Gastroesophageal sphincter (tissue), 3 donors: ENCODE measurements around the gene SOSTDC1.

Source experiments
- POLR2A ChIP-seq, 2 donors: fragments of 450-650 bp; IDR thresholded peaks; one replicate each; pipeline ENCODE4 v1.6.1; 2017; ENCODE audit warnings: antibody characterized with exemption in 2 of 2, mild to moderate bottlenecking in 2 of 2, moderate library complexity in 1 of 2
- POLR2AphosphoS5 ChIP-seq: sonication (generic); formaldehyde crosslinking; IDR thresholded peaks from one replicate; pipeline ENCODE4 v1.6.1; 2017; ENCODE audit warnings: antibody characterized with exemption
- TF ChIP-seq, protein P1 (sequence below), 4 experiments: fragments of 200-600 bp in 2 of 4; fragments of 450-650 bp in 2 of 4; sonication (generic) in 1 of 4; IDR thresholded peaks; one replicate each; pipeline ENCODE4 v1.5.1; 2017 to 2019; ENCODE audit warnings: antibody characterized with exemption in 4 of 4, mild to moderate bottlenecking in 2 of 4, moderate library complexity in 2 of 4

DNA sequence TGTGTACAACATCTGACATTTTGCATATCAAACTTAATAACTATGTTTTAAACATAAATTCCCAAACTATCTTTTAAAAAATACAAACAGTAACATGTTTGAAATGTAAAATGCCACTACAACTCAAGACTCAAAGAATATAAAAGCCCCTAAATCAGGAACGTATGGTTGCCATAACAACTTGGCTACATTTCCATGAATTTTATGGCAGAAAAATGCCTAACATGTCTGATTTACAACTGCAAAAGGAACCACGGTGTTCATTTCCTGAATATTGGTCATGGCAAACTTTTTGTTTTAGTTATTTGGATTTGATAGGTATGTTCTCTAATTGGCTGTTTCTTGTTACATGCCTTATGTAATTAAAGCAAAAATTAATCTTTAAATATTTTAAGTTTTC lies 2.0 kb downstream of the SOSTDC1 start:
- TF ChIP-seq, protein P1, sequence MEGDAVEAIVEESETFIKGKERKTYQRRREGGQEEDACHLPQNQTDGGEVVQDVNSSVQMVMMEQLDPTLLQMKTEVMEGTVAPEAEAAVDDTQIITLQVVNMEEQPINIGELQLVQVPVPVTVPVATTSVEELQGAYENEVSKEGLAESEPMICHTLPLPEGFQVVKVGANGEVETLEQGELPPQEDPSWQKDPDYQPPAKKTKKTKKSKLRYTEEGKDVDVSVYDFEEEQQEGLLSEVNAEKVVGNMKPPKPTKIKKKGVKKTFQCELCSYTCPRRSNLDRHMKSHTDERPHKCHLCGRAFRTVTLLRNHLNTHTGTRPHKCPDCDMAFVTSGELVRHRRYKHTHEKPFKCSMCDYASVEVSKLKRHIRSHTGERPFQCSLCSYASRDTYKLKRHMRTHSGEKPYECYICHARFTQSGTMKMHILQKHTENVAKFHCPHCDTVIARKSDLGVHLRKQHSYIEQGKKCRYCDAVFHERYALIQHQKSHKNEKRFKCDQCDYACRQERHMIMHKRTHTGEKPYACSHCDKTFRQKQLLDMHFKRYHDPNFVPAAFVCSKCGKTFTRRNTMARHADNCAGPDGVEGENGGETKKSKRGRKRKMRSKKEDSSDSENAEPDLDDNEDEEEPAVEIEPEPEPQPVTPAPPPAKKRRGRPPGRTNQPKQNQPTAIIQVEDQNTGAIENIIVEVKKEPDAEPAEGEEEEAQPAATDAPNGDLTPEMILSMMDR (IDR thresholded peaks at IDR 0.05) = no peak
- TF ChIP-seq POLR2AphosphoS5 (no peak), POLR2A (IDR thresholded peaks at IDR 0.05) (no peak)
